ENCODE measurements around the gene CARM1. TPM values are rescaled to one million over a fixed set of nuclear protein-coding genes. Genes with fewer than 3 reads are reported as not detected.

CARM1 gene
- total RNA-seq, 4 donors from 2014 or later: 19.8 to 24.9 (median 21.2) TPM

DNA sequence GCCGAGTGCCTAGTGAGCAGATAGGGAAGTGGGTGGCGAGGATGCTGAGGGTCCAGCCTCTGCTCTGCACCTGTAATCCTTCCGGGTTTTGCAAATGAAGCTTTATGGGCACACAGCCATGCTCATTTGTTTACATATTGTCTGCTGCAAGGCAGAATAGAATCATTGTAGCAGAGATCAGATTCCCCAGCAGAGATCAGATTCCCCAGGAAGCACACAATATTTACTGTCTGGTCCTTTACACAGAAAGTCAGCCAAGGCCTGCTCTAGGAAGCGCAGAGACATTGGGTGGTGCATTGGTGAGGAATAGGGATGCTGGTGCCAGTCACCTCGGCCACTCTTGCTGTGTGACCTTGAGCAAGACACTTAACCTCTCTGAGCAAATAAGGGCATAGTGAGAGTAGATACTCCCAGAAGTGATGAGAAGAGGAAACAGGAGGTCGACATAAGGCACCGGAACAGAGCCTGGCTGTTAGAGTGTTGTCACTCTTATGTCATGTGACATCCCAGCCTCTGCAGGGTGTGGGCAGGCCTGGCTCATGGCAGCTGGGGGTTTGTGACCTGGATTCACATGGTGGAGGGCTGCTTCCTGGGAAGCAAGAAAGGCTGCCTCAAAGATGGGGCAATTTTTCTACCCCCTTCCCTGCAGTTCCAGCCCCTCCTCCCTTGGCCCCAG lies 25.6 kb downstream of the CARM1 start:
- DNase-seq (ENCODE audit: low spot score in 2 of 2): no peak
- TF ChIP-seq, protein P1, sequence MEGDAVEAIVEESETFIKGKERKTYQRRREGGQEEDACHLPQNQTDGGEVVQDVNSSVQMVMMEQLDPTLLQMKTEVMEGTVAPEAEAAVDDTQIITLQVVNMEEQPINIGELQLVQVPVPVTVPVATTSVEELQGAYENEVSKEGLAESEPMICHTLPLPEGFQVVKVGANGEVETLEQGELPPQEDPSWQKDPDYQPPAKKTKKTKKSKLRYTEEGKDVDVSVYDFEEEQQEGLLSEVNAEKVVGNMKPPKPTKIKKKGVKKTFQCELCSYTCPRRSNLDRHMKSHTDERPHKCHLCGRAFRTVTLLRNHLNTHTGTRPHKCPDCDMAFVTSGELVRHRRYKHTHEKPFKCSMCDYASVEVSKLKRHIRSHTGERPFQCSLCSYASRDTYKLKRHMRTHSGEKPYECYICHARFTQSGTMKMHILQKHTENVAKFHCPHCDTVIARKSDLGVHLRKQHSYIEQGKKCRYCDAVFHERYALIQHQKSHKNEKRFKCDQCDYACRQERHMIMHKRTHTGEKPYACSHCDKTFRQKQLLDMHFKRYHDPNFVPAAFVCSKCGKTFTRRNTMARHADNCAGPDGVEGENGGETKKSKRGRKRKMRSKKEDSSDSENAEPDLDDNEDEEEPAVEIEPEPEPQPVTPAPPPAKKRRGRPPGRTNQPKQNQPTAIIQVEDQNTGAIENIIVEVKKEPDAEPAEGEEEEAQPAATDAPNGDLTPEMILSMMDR (IDR thresholded peaks at IDR 0.05): no peak
- no peak for TF ChIP-seq POLR2A (IDR thresholded peaks at IDR 0.05)
- no peak overlapping the region for H3K4me3 ChIP-seq (ENCODE audit: low read depth, poor library complexity, severe bottlenecking)
- intact Hi-C loops (cut with DNase I; ENCODE audit: low total_unique reads): no loop called here
- 58 to 60% methylated on average over 7 of the region's 7 CpGs for WGBS, 2 donors

DNA sequence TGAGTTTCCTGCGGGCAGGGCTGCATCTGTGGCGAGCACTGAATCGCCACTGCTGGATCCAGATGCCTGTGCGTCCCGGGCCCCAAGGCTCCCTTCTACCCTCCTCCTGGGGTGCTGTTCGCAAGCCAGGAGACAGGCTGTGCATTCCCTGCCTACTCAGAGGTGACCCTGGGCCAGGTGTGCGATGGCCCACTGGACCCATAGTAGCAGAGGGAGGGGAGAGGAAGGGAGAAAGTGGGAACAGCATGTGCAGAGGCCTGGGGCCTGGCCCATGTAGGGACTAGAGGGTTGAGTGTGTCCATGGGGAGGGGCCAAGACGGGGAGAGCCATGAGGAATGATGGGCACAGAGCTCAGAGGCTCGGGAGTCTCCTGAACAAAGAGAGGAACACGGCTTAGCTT lies 27.3 kb downstream of the CARM1 start:
- no peak for DNase-seq (ENCODE audit: low spot score in 2 of 2)
- no peak overlapping the region for H3K4me3 ChIP-seq (ENCODE audit: low read depth, poor library complexity, severe bottlenecking)
- TF ChIP-seq POLR2A (IDR thresholded peaks at IDR 0.05): no peak
- TF ChIP-seq, protein P1 (IDR thresholded peaks at IDR 0.05): no peak

DNA sequence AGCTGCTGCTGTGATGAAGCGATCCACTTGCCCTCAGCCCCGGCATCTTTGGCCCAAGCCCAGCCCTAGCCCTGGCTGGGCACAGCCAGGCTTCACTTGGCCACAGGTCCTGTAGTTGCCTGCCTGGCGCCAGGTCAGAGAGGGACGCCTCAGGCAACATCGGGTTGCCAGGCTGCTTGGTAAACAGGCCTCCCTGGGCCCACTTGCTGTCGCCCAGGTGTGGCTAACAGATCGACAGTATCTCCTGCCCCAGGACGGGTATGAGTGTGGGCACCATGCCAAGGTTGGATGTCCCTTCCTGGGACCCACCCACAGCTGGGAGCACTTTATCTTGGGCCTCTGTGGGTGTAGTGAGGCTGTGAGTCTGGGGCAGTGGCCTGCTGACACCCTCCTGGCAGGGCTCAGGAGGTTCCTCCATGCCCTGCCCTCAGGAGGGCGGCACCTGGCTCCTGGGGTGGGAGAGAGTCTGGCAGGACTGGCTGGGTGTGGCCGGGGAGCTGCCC lies 27.8 kb downstream of the CARM1 start:
- H3K4me3 ChIP-seq (ENCODE audit: low read depth, poor library complexity, severe bottlenecking): no peak overlapping the region
- DNase-seq (ENCODE audit: low spot score in 2 of 2): peak in 1 of 2 donors; percentile 30
- intact Hi-C loops (cut with DNase I; ENCODE audit: low total_unique reads): no loop called here
- WGBS, 2 donors: 34% methylated on average over 10 of the region's 10 CpGs
- TF ChIP-seq, protein P1 (IDR thresholded peaks at IDR 0.05): no peak

More for the DNA sequence above, 27.3 kb downstream of the CARM1 start:
- WGBS, 2 donors: 63 to 68% methylated on average over 10 of the region's 10 CpGs
- intact Hi-C loops (cut with DNase I; ENCODE audit: low total_unique reads): no loop called here

DNA sequence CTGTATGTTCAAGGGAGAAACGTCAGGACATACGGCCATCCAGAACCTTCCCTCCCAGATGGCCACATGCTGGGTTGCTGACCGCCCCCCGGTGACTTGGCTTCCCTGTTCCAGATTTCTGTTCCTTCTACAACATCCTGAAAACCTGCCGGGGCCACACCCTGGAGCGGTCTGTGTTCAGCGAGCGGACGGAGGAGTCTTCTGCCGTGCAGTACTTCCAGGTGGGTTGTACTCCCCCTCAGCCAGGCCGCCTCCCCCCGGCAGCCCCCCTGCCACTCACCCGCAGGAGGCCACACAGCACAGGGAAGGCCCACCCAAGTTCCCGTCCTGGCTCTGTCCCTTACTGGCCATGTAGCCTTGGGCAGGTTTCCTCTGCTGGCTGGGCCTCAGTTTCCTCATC lies 36.6 kb downstream of the CARM1 start:
- WGBS, 2 donors: 86 to 92% methylated on average over 13 to 14 of the region's 14 CpGs
- TF ChIP-seq POLR2A (IDR thresholded peaks at IDR 0.05): no peak
- TF ChIP-seq, protein P1 (IDR thresholded peaks at IDR 0.05): no peak
- DNase-seq (ENCODE audit: low spot score in 2 of 2): peak in 1 of 2 donors; percentile 77
- intact Hi-C loops (cut with DNase I; ENCODE audit: low total_unique reads): no loop called here
- H3K4me3 ChIP-seq (ENCODE audit: low read depth, poor library complexity, severe bottlenecking): no peak overlapping the region

DNA sequence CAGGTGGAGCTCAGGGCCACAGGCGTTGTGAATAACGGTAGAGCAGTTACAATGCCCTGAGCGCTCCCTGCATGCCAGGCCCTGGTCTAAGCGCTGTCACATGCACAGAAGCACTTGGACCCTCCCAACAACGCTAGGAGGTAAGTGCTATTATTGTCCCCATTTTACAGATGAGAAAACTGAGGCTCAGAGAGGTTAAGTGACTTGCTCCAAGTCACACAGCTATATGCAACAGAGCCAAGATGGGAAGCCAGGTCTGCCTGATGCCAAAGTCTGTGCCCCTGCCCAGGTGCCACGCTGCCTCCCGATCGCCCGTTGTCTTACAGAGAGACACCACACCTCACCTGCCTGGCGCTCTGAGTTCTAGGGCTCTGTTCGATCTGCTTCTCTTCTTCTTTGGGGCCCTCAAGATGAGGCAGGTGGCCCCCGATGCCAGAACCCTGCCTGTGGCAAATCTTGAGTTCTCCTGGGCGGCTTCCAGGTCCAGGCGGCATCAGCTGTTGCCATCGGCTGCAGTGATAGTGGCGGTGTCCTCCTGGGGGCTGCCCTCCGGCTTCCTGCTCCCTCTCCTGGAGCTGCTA lies 37.1 kb downstream of the CARM1 start:
- TF ChIP-seq, protein P1 (IDR thresholded peaks at IDR 0.05): no peak
- TF ChIP-seq POLR2A (IDR thresholded peaks at IDR 0.05): no peak
- H3K4me3 ChIP-seq (ENCODE audit: low read depth, poor library complexity, severe bottlenecking): no peak overlapping the region
- no peak for DNase-seq (ENCODE audit: low spot score in 2 of 2)
- intact Hi-C loops (cut with DNase I; ENCODE audit: low total_unique reads): no loop called here
- 94 to 96% methylated on average over 15 to 17 of the region's 17 CpGs for WGBS, 2 donors
